HepG2 (cell line): ENCODE data around the gene AKR7A2. TPM values are rescaled to one million over a fixed set of nuclear protein-coding genes. Genes with fewer than 3 reads are reported as not detected.
A peak's percentile ranks its signal among the peaks of the same experiment; 100 is the strongest.

Experiments used
- ATAC-seq: fragments of 200-7000 bp; cut with Tn5 transposase; 3 replicates; pipeline ENCODE4 v1.9.1; 2020; ENCODE audit warnings: mild to moderate bottlenecking, moderate library complexity
- BruUV-seq: library from RNA; stranded (reverse); fragments of 400-500 nt; replicated peaks from 2 replicates; lab custom pipeline; 2021; lab: Mats Ljungman, UMichigan
- CTCF ChIA-PET: fragments of 300-600 bp; formaldehyde crosslinking; extraction: SDS; loops from one replicate; lab custom pipeline; 2021; ENCODE audit warnings: low total read pairs, inconsistent platforms, low intra/inter-chr PET ratio; lab: Yijun Ruan, JAX
- POLR2A ChIA-PET: fragments of 350-600 bp; sonication (Branson Sonifier 250); formaldehyde crosslinking; loops from one replicate; lab custom pipeline; 2020; ENCODE audit warnings: antibody characterized with exemption, inconsistent platforms; lab: Yijun Ruan, JAX
- DNase-seq: peaks from one replicate; pipeline ENCODE4 v3.0.0-alpha.2; 2015; ENCODE audit warnings: low spot score
- FAIRE-seq: peaks from 3 replicates; lab custom pipeline; 2011; peaks lifted over from hg19 to GRCh38; lab: Jason Lieb, UNC
- H2AFZ ChIP-seq: one replicate; pipeline ENCODE4 v1.6.1; 2011; ENCODE audit warnings: low read length, inconsistent platforms
- H3K27ac ChIP-seq: fragments of 300-600 bp; 3 replicates; pipeline ENCODE4 v1.8.0; 2011; ENCODE audit warnings: mixed run types, mild to moderate bottlenecking, mixed read lengths, low read length, inconsistent platforms; ENCODE audit not compliant: insufficient read depth; ENCODE audit errors: extremely low read length
- H3K27me3 ChIP-seq, 2 experiments: fragments of 200-600 bp in 1 of 2; 2 replicates in 1 of 2; 3 replicates in 1 of 2; pipeline versions ENCODE4 v1.6.0 to v1.8.0; 2011; ENCODE audit warnings: low read length in 2 of 2, mild to moderate bottlenecking in 2 of 2, moderate library complexity in 2 of 2, inconsistent platforms in 1 of 2; ENCODE audit not compliant: insufficient read depth in 2 of 2, control insufficient read depth in 1 of 2
- H3K36me3 ChIP-seq, 2 experiments: fragments of 200-600 bp in 1 of 2; replicated peaks in 1 of 2; 2 replicates in 1 of 2; 3 replicates in 1 of 2; pipeline versions ENCODE4 v1.5.1 to v1.8.0; 2011; ENCODE audit warnings: low read length in 2 of 2, inconsistent platforms in 1 of 2; ENCODE audit not compliant: insufficient read depth in 2 of 2, control insufficient read depth in 1 of 2
- H3K4me1 ChIP-seq: 2 replicates; pipeline ENCODE4 v1.5.1; 2012; ENCODE audit warnings: low read length, inconsistent platforms; ENCODE audit not compliant: insufficient read depth
- H3K4me2 ChIP-seq: 2 replicates; pipeline ENCODE4 v1.6.0; 2011; ENCODE audit warnings: low read depth, low read length, inconsistent platforms
- H3K4me3 ChIP-seq, 3 experiments: fragments of 200-600 bp in 1 of 3; sonication (generic), shearing (Covaris generic) in 1 of 3; replicated peaks in 1 of 3; 2 replicates each; pipeline ENCODE4 v1.5.1; 2011 to 2016; ENCODE audit warnings: low read length in 3 of 3, inconsistent platforms in 2 of 3, low read depth in 2 of 3, mild to moderate bottlenecking in 2 of 3, control low read depth in 1 of 3, mixed read lengths in 1 of 3; ENCODE audit not compliant: insufficient read depth in 1 of 3
- H3K79me2 ChIP-seq: one replicate; pipeline ENCODE4 v1.6.1; 2011; ENCODE audit warnings: low read length, inconsistent platforms; ENCODE audit not compliant: insufficient read depth
- H3K9ac ChIP-seq: 2 replicates; pipeline ENCODE4 v1.6.0; 2011; ENCODE audit warnings: mild to moderate bottlenecking, low read depth, low read length, inconsistent platforms; ENCODE audit not compliant: insufficient read depth
- H3K9me3 ChIP-seq: 2 replicates; pipeline ENCODE4 v1.5.1; 2012; ENCODE audit warnings: mild to moderate bottlenecking, low read length
- H4K20me1 ChIP-seq: 2 replicates; pipeline ENCODE4 v1.6.0; 2011; ENCODE audit warnings: inconsistent platforms, mild to moderate bottlenecking, low read length, moderate library complexity; ENCODE audit not compliant: insufficient read depth
- CAMTA2 ChIP-seq: sonication (generic); formaldehyde crosslinking; IDR thresholded peaks from 2 replicates; pipeline ENCODE4 v1.4.0; 2020; ENCODE audit warnings: mild to moderate bottlenecking, missing genetic modification reagents, borderline replicate concordance
- KMT2B ChIP-seq: IDR thresholded peaks from 2 replicates; pipeline ENCODE4 v1.6.1; 2016; ENCODE audit warnings: missing genetic modification reagents, missing compliant biosample characterization
- MAFK ChIP-seq, 2 experiments: IDR thresholded peaks in 1 of 2; conservative IDR thresholded peaks in 1 of 2; 2 replicates each; pipeline ENCODE4 v1.6.1; 2011; ENCODE audit warnings: improper control_type of control experiment in 2 of 2, low read length in 2 of 2
- ZNF263 ChIP-seq: sonication (generic); formaldehyde crosslinking; IDR thresholded peaks from 2 replicates; pipeline ENCODE4 v1.4.0; 2020; ENCODE audit warnings: missing genetic modification reagents
- ZNF280B ChIP-seq: sonication (generic); formaldehyde crosslinking; IDR thresholded peaks from 2 replicates; pipeline ENCODE4 v1.5.0; 2020; ENCODE audit warnings: missing genetic modification reagents, mild to moderate bottlenecking, borderline replicate concordance
- WGBS: methylation state at CpG from one replicate; pipeline ENCODE4 v1.1.6; 2017; ENCODE audit warnings: low lambda C conversion rate; 5-methylcytosine and 5-hydroxymethylcytosine counted together
- in situ Hi-C: cut with HindIII; loops from 2 replicates; pipeline ENCODE4 v1.10.0; 2017; ENCODE audit warnings: low pct_unique_long_range_greater_than_20kb; ENCODE audit not compliant: extremely low pct_ligation_motif_present
- intact Hi-C: fragments of 100-400 bp; cut with micrococcal nuclease; formaldehyde crosslinking; loops from one replicate; pipeline ENCODE4 v1.10.0; 2022; ENCODE audit not compliant: unreplicated experiment
- polyA plus RNA-seq, 8 experiments: library from polyadenylated mRNA; depleted of rRNA in 3 of 8; stranded (reverse) in 7 of 8; unstranded in 1 of 8; fragments of >200 nt; fragmentation: Illumina TruSeq in 4 of 8; extraction: Trizol in 4 of 8; gene quantifications; 2 replicates each; pipeline versions ENCODE4 v1.2.1 to v1.2.3, GENCODE V29; 2011 to 2016; ENCODE audit warnings: low read depth in 4 of 8, missing spikeins in 1 of 8, mixed read lengths in 1 of 8; ENCODE audit not compliant: insufficient read depth in 1 of 8
- total RNA-seq, 5 experiments: library from RNA; depleted of rRNA; stranded (reverse); fragments of >200 nt; fragmentation: Illumina TruSeq; extraction: Trizol; gene quantifications; 2 replicates each; pipeline ENCODE4 v1.2.3, GENCODE V29; 2016; ENCODE audit warnings: low read depth in 1 of 5

The AKR7A2 gene
- total and polyA plus RNA-seq, 2 of the 13 experiments (the other 11 are each of a cell fraction or from before 2014, with no cell fraction given) = 45.2 to 75.6 TPM

GRCh38 chr1:19343617-19344350 lies 31.8 kb upstream of the AKR7A2 start (continued):
- TF ChIP-seq ZNF263 (CRISPR knock-in tag) = 0 out of 2 replicates have a peak, but pooled peaks have one; percentile 49
- no peak for TF ChIP-seq MAFK (conservative IDR thresholded peaks at IDR 0.05 in 1 of 2, IDR thresholded peaks at IDR 0.05 in 1 of 2; ENCODE audit: low read length in 2 of 2)

- H3K36me3 ChIP-seq = peaks cover 28 to 30% of the 10 kb centered on the region in 2 experiments; a peak in 4 of 5 replicates
These were observed 31.1 kb upstream of the AKR7A2 start for GRCh38 chr1:19342894-19343616.

More at GRCh38 chr1:19342894-19343616, 31.1 kb upstream of the AKR7A2 start:
- no peak for TF ChIP-seq CAMTA2 (CRISPR knock-in tag)
- no peak for TF ChIP-seq ZNF280B
- TF ChIP-seq KMT2B (CRISPR knock-in tag) = no peak
- BruUV-seq = no TSS peak
- ATAC-seq (no peak), DNase-seq (no peak), FAIRE-seq (no peak)
- in situ Hi-C loops = loop anchor here (5.0 kb wide), 2 partner anchors 44 to 304 kb away; no protein-coding TSS in a partner anchor
- H3K9me3 ChIP-seq = no peaks in the 10 kb centered on the region
- no peaks in the 10 kb centered on the region for H4K20me1 ChIP-seq
- no peaks in the 10 kb centered on the region for H3K79me2 ChIP-seq
- no peaks in the 10 kb centered on the region for H3K27me3 ChIP-seq
- 96% methylated on average over 13 of the region's 33 CpGs for WGBS
- H3K9ac ChIP-seq = no peak overlapping the region
- no peak overlapping the region for H3K4me3 ChIP-seq
- intact Hi-C loops = no loop called here
- H3K4me2 ChIP-seq = no peak overlapping the region
- peaks cover 20% of the 10 kb centered on the region for H3K4me1 ChIP-seq
- POLR2A ChIA-PET = no interaction called here
- CTCF ChIA-PET = no interaction called here
- no peak overlapping the region for H2AFZ ChIP-seq
- H3K27ac ChIP-seq = no peak overlapping the region
